Hematopoietic multipotent progenitor cell treated with erythropoietin and hydrocortisone succinate and interleukin-3 and kit ligand, for 8 days (in vitro differentiated cells): ENCODE data around the gene LRRC73.
"Not testable (repeated sequence)": the region's sequence is repeated elsewhere in the genome, so short reads cannot be mapped to it uniquely, and the experiment has no call there.

Experiments used
- DNase-seq: peaks from one replicate; pipeline ENCODE4 v3.0.0-alpha.2; 2015

LRRC73 gene

DNA sequence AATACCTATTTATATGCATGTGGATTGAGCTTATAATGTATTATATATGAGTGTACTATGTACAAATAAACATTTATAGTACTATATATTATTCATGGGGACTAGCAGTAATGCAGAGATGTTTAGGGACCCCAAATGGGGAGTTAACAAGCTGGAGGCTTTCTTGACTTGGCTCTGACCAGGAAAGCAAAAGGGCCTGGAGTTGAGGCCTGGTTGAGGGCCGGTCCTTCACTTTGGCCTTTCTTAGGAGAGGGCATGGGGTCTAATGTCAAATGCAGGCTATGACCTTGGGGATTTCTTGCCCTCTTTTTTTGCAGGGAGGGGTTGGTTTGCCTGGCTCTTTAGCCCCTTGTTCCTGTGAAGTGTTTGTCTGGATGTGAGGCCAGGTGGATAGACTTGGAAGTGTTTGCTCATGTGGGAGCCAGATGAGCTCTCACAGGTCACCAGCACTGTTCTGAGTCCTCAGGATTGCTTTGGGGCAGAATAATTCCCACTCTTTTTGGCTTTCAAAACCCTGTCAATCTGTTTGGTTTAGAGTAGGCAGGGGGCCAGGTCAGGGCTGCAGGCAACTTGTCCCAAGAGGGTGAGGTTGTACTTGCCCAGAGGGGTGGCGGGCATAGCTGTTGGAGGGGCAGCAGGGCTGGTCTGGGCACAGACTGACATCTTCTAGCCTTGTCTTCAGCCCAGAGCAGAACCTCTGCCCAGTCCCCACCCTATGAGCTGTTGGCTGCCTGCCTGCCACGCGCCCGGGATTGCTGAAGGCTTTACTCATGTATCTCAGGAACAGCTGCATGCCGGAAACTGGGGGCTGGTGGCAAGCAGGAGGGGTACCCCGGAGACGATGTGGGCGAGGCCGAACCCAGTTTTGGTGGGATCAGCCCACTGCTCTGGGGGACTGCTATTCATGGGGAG lies 18.1 kb downstream of the LRRC73 start:
- no peak for DNase-seq

DNA sequence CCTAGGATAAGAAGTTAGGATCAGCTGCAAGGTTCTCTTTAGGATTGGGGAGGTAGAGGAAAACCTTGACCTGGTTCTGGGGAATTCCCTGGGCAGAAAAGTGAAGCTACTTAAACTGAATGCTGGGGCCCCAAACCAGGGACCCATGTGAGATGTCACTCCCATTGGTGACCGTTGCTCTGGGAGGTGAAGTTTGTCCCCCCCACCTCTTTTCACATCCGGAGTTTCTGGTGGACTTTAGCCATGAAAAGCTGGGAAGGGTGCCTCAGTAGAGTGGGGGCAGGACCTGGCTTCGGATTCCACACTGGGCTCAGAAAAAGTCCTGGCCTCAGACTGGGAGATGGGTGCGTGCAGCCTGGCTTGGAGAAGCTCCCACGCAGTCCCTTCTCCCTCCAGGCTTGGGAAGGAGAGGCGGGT lies 19.6 kb downstream of the LRRC73 start:
- no peak for DNase-seq

DNA sequence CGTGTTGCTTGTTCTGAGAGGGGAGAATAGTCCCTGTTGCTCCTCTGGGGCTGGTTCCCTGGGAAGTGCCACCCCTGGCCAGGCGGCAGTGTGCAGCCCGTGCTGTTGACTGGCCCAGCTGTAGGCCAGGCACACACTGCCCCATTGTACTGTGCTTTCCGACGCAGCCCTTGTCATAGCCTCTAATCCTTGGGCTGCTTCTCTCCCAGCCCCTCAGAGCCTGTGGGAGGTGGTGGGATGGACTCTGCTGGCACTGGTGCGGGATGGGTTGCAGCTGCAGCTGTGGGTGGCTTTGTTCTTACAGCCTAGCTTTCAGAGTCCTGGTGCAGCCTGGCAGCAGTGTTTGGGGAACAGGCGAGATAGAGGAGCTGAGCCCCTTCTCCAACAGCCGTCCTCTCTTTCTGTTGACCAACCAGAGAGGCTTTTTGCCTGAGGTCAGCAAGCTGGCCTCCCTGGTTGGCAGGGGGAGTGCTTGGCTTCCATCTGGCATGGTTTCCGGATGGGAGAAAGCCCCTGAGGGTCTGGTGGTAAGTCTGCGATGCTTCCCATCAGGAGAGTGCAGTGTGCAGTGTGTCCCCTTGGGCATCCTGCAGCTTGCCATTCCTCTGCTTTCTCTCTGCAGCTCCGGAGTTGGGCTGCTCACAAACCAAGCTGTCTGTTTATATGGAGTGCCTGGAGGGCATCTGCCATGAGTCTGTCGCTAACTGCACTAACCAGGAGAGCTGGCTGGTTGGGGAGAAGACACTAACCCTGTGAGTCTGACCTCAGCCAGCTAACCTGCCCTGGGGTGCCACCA lies 20.7 kb downstream of the LRRC73 start:
- no peak for DNase-seq

DNA sequence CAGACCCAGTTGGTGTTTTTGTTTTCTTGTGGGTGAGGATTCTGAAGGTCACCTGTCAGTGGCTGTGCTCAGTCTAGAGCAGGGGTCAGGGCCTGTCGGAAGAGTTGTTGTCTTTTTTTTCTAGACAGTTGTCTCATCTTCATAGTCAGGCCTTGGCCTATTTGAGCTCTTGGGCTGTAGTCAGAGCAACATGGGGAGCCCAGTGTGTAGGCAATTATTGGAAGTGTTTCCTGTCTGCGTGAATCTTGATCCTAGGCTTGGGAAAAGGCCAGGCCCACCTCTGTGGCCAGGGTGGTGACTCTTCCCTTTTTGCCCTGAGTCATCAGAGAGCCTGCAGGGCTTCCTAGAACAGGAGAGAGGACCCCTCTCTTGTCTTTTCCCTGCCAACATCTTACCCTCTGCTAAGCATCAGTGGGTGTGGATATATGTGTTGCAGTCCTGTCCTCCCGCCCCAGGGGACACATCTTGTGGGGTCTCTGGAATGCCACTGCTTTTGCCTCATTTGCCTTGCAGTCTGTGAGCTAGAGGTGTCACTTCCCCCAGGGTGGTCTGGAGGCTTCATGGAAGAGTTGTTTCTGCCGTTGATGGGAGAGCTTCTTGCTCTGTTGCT lies 21.4 kb downstream of the LRRC73 start:
- DNase-seq = no peak

DNA sequence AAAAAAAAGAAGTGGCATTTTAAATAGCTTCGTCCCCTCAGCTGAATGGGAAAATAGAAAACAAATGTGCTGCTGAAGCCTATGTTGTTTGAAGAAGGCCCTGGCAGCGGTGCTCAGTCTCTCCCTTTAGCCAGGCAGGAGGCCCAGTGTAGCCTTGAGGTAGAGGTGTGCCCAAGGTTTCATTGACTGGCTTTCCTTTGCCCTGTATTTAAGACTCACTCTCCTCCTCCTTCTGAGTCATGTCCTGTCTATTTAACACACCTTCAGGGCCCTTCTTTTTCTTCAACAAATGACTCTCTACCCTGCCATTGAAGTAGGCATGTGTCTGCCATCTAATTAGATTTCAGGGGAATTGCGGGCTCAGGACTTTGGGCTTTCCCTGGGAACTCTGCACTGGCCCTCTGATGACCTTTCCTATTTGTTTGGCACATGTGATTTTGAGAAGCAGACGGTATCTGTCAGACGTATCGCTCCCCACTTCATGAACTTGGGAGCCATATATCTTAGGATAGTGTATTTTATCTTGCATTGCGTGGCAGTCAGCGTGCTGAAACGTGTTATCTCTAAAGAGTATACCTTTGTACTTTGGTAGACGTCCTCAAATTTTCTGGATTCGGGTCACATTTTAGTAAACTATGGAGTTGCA lies 28.4 kb downstream of the LRRC73 start:
- DNase-seq = no peak

DNA sequence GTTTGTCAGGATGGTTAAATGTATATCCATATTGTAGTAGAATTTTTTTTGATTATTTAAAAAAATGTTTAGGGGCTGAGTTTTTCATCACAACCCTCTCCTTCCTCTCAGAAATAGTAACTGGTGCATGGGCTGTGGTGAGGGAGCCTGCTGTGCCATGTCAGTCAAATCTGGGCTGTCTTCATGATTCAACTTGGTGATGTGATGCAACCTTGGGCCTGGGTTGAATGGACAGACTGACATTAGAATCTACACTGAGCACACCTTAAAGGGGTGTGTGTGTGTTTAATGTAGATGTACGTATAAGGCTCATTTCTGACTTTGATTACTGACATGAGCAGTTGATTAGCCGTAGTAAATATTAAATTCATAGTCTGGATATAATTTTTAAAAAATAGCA lies 29.1 kb downstream of the LRRC73 start:
- no peak for DNase-seq

DNA sequence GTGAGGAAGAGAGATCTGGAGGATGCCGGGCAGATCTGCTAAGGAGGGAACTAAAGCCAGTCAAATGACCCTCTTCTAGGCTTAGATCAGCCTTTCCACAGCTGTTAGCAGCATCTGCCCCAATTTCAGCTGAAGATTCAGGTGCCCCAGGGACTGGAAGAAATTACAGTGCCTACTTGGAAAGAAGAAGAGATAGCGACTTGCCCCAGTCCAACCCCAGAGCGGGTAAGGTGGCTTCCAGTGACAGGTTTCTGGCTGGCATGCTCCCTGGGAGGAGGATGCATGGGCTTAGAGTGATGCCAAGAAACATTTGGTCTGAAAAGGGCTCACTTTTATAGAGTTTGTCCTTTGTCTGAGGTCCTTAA lies 32.2 kb downstream of the LRRC73 start:
- DNase-seq = peak; percentile 19

DNA sequence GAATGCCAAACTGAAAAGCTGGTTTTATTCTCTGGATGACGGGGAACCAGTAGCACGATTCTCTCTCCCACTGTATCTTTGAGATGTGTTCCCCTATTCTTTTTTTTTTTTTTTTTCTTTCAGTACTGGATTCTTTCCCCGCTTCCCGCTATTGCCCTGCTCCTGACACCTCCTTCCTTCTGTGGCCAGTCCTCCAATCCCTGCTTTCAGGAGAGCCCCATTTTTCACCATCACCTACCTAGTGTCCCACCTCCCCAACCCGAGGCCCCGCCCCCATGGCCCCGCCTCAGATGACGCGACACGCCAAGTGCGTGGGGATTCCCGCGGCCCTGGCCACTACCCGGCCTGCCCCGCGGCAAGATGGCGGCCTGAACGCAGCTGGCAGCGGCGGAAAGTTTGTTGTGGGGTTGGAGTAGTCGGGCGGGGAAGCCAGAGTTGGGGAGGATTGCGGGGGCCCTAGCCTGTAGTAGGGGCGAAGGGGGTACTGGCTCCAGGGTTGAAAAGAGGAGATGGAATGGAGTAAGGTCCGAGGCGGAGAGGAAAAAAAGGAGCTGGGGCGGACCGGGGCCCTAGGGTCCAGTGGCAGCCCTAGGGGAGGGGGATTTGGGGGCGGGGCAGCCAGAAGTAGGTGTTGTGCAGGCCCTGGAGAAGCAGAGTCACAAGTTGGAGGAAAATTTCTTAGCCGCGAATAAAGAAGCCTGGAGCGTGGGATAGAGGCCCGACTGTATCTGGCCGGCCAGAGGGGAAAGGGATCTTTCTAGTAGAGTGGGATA lies 32.7 kb downstream of the LRRC73 start, which contains the start of gene TJAP1:
Gene TJAP1 (plus strand): TSS at position 336 of the 773 bp plus-strand sequence. CDS start 21,432 bp downstream, outside the sequence.
- DNase-seq = peak; percentile 84

DNA sequence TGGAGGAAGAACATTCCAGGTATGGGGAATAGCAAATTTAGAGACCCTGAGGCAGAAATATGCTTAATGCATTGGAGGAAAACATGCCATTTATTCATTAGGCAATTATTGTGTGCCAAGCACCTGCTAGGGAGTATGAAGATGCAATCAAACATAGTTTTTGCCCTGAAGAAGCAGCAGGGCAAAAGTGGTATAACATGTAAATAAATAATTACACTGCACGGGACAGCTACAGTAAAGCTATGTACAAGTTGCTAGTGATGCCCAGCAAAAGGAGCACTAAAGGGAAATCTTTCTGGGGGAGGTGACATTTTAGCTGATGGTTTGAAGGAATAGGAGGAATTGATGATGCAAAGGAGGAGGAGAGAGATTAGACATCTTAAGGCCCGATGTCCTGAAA lies 33.4 kb downstream of the LRRC73 start:
- no peak for DNase-seq

DNA sequence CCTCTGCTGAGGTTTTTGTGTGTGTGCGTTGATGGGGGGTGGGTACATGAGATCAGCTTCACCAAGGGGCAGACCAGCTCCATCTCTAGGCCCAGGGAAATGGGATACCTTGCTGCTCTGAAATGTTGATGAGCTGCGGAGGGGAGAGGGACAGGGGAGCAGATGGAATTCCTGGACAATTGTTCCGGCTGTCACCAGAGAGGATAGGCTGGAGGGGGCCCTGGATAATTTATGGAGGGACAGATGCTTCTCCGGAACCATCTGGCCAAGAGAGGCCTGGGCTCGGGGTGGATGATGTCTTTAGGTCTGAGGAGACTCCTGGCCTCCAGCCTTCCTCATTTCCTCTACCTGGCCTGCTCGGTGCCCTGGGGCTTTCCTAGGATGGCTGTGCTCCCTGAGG lies 34.6 kb downstream of the LRRC73 start:
- DNase-seq = no peak

DNA sequence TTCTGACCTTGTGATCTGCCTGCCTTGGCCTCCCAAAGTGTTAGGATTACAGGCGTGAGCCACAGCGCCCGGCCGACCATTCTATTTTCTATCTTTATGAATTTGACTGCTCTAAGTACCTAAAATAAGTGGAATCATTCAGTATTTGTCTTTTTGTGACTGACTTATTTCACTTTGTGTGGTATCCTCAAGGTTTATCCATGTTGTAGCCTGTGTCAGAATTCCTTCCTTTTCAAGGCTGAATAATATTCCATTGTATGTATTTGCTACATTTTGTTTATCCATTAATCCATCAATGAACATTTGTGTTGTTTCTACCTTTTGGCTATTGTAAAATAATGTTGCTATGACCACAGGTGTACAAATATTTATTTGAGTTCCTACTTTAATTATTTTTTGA lies 37.6 kb downstream of the LRRC73 start:
- no peak for DNase-seq

DNA sequence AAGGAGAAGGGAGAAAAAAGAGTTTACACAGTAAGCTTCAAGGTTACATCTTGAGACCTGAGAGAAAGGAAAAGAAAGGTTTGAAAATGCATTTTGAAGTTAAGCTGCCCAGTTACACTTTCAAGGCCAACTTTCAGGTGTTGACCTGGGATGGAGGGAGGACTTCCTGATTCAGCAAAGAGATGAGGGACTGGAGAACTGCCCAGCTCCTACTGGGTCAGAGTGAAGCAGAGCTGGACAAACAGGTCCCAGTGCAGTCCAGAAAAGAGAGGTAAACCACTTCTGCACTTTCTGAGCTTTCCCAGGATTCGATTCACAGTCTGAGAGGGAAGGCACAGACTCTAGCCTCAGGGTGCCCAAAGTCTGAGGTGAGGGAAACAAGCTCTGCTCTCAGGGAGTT lies 38.7 kb downstream of the LRRC73 start:
- DNase-seq = no peak

DNA sequence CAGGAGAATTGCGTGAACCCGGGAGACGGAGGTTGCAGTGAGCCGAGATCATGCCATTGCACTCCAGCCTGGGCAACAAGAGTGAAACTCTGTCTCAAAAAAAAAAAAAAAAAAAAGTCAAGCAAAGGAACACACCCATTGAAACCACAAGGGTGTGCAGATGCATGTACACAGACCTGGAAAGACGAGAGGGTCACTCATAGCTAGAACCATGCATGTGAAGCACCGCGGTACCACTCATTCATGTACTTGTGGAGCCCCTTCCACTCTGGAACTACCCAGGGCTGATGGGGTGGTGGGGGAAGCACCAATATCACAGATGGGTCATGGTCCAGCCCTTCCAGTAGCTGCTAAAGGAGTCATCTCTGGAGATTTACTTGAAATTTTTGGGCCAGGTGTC lies 40.2 kb downstream of the LRRC73 start:
- no peak for DNase-seq

DNA sequence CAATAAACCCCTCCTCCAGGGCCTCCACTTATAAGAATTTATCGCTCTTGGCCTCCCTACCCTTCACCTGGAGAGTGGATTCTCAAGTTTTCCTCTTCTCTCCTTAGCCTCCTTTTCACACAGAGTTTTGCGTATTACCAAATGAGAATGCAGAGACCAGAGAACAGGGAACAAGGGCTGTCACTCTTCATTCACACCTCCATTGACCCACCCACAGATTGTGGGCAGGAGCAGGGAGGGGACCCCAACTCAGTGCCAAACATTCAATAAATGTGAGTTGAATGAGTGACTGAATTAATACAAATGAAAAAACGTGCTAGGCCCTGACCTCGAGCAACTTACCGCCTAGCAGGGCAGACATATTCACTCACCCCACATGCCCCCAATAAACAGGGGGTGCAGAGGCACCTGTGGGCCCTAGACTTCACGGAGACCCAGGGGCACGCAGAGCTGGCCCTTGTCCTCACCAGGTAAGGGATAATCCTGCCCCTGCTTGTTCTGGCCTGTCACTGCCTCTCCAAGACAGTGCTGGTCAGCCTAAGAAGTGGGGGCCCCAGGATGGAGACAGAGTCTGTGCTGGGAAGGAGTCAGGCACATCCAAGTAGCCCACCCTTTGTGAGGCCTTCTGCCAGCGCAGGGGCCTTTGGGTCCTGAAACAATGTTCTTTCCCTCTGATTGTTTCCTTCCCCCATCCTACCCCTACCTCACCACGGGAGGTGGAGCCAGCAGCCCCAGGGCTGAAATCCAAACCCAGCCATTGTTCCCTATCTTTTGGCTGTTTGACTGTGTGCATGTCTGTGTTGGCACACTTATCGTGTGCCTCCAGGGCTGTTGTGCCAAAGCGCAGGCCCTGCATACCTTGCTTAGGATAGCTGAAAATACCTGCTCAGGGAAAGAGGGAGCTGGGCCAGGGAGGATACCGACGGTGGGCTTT lies 41.1 kb downstream of the LRRC73 start:
- DNase-seq = no peak

DNA sequence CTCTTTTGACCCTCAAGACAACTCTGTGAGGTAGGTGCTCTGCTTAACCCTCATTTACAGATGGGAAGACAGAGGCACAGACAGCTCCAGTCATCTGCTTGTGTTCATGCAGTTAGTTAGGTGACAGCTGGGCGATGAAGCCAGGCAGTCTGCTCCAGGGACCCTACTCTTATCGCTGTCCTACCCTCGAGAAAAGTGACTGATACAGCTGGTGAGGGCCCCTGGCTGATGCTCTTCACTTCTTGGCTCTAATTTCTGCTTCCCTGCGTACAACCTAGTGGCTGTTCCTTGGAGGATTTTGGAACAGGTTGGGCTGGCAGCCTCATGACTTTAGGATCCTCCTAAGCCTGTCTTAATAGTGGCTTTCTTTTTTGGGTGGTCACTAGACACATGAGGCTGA lies 41.9 kb downstream of the LRRC73 start:
- DNase-seq = no peak

DNA sequence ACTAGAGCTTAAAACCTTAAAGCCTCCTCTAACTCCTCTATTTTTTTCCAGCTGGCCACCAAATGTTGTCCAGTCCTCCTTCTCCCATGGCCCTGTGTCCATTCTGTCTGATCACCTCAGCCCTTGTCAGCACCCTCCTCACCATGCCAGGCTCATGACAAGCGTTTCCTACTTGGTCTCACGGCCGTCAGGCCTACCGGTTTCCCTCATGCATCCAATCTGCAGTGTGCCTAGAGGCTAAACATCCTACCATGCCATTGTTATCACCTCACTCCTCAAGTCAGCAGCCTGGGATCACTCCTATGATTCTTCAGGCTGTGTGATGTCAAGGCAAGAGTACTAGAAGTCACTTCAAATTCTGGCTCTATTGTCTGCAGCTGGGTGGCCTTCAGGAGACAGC lies 42.4 kb downstream of the LRRC73 start:
- DNase-seq = no peak

DNA sequence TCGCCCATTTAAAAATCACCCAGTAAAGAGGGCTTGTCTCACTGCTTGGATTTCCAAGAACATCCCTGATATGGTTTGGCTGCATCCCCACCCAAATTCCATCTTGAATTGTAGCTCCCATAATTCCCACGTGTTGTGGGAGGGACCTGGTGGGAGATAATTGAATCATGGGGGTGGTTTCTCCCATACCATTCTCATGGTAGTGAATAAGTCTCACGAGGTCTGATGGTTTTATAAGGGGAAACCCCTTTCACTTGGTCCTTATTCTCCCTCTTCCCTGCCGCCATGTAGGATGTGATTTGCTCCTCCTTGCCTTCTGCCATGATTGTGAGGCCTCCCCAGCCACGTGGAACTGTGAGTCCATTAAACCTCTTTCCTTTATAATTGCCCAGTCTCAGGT lies 42.9 kb downstream of the LRRC73 start:
- DNase-seq = not testable (repeated sequence)

DNA sequence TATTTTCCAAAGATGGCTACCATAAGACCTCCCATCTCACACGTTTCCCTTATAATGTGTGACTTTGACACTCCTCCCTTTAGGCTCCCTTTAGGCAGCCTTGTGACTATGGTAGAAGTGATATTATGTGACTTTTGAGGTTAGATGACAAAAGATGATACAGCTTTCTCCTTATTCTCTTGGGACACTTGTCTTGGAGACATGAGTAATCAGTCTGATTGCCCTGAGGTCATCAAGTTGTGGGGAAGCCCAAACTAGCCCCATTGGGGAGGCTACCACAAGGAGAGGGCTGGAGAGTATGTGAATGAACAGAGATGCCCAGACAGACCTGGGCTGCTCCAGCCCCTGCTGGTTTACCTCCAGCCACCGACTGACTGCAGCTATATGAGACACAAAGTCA lies 44.2 kb downstream of the LRRC73 start:
- no peak for DNase-seq

DNA sequence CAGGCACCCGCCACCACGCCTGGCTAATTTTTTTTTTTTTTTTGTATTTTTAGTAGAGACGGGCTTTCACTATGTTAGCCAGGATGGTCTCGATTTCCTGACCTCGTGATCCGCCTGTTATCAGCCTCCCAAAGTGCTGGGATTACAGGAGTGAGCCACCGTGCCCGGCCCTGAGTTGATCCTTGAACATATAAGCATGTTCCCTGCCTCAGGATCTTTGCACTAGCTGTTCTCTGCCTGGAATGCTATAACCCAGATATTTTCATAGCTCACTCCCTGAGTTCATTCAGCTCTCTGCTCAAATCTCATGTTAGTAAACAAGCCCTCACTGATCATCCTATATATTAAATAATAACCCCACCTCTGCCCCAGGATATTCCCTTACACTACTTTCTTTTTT lies 45.8 kb downstream of the LRRC73 start:
- DNase-seq = no peak

DNA sequence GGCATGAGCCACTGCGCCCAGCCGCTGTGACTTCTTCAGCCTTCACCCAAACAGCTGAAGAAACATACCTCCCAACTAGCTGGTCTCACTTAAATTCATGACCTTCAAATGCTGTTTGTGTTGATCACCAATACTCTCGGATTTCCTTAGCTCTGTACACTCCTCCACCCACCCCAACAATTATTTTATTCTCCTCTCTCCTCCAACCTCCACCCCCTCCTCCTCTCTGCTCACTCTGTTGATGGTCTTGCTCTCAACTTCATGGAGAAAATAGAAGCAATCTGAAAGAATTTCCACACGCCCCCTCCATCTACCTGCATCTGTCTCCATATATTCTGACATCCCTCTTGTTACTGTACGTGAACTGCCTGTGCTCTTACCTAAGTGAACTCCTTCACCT lies 48.2 kb downstream of the LRRC73 start:
- no peak for DNase-seq

DNA sequence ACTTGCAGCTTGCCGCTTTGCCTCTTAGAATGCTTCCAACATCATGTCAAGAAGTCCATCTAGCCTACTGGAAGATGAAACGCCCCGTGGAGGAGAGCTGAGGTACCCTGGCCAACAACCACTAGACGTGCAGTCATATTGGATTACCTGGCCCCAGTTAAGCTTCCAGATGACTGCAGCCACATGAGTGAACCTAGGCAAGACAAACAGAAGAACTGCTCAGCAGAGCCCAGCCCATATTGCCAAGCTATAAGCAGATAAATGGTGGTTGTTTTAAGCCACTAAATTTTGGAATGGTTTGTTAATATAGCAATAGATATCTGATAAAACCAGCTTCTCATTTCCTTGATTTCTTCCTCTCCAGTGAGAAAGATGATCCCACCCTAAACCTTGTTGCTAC lies 50.1 kb downstream of the LRRC73 start:
- DNase-seq = no peak
